K562 (cell line): ENCODE results near the gene TPM4. TPM values are rescaled to one million over a fixed set of nuclear protein-coding genes. Genes with fewer than 3 reads are reported as not detected.
A peak's percentile ranks its signal among the peaks of the same experiment; 100 is the strongest.

Experiments used
- C11orf30 ChIP-seq: fragments of 450-650 bp; IDR thresholded peaks from 2 replicates; pipeline ENCODE4 v1.6.1; 2016; ENCODE audit warnings: low read depth, mild to moderate bottlenecking
- GTF2A2 ChIP-seq: IDR thresholded peaks from 2 replicates; pipeline ENCODE4 v1.6.1; 2016; ENCODE audit warnings: mild to moderate bottlenecking, missing genetic modification characterization, missing compliant biosample characterization
- LARP7 ChIP-seq: fragments of 450-650 bp; IDR thresholded peaks from 2 replicates; pipeline ENCODE4 v1.6.1; 2016
- NONO ChIP-seq, 2 experiments: fragments of 200-400 bp in 1 of 2; fragments of 450-650 bp in 1 of 2; formaldehyde crosslinking in 1 of 2; IDR thresholded peaks; 2 replicates each; pipeline ENCODE4 v1.6.1; 2017; ENCODE audit warnings: low read depth in 2 of 2, mild to moderate bottlenecking in 2 of 2, moderate library complexity in 2 of 2, low read length in 1 of 2
- NRF1 ChIP-seq, 2 experiments: fragments of 450-650 bp; IDR thresholded peaks in 1 of 2; conservative IDR thresholded peaks in 1 of 2; 2 replicates each; pipeline ENCODE4 v1.6.1; 2014; ENCODE audit warnings: mild to moderate bottlenecking in 2 of 2
- PHB ChIP-seq: fragments of 250-450 bp; sonication (Bioruptor Pico); IDR thresholded peaks from 2 replicates; pipeline ENCODE4 v1.5.0; 2021
- SNRNP70 ChIP-seq: fragments of 200-400 bp; formaldehyde crosslinking; optimal IDR thresholded peaks from 2 replicates; pipeline ENCODE3; 2017; ENCODE audit warnings: low read depth, low read length
- TCFL5 ChIP-seq: fragments of 250-450 bp; sonication (Bioruptor Pico); conservative IDR thresholded peaks from 2 replicates; pipeline ENCODE4 v1.6.1; 2021; ENCODE audit warnings: mild to moderate bottlenecking, moderate library complexity, matching md5 sums
- YY1 ChIP-seq, 3 experiments: IDR thresholded peaks; 2 replicates each; pipeline ENCODE4 v1.6.1; 2011; ENCODE audit warnings: low read length in 2 of 3, mild to moderate bottlenecking in 2 of 3, moderate library complexity in 2 of 3, borderline replicate concordance in 1 of 3, control low read depth in 1 of 3, low read depth in 1 of 3; ENCODE audit not compliant: insufficient read depth in 3 of 3, insufficient replicate concordance in 2 of 3, control insufficient read depth in 1 of 3, insufficient read length in 1 of 3; ENCODE audit errors: extremely low read depth in 1 of 3
- ZBTB1 ChIP-seq: sonication (generic); formaldehyde crosslinking; IDR thresholded peaks from 2 replicates; pipeline ENCODE4 v1.8.1; 2023; ENCODE audit warnings: missing genetic modification reagents, low read depth, mild to moderate bottlenecking, borderline replicate concordance
- polyA plus RNA-seq, 8 experiments: library from polyadenylated mRNA; depleted of rRNA in 4 of 8; stranded (reverse) in 5 of 8; unstranded in 3 of 8; fragments of >200 nt; fragmentation: Nextera tagmentation in 2 of 8; fragmentation: Illumina TruSeq in 1 of 8; extraction: Ambion mirVana in 2 of 8; extraction: Trizol in 1 of 8; gene quantifications; 2 replicates each; pipeline versions ENCODE4 v1.2.1 to v1.2.3, GENCODE V29; 2011 to 2014; ENCODE audit warnings: inconsistent platforms in 1 of 8, missing spikeins in 1 of 8
- total RNA-seq, 7 experiments: library from RNA; depleted of rRNA in 6 of 7; stranded (reverse); fragments of >200 nt in 6 of 7; fragmentation: Illumina TruSeq in 2 of 7; extraction: Trizol in 2 of 7; gene quantifications; 2 replicates each; pipeline versions ENCODE4 v1.2.1 to v1.2.3, GENCODE V29; 2011 to 2021; ENCODE audit warnings: low replicate concordance in 1 of 7
- TF ChIP-seq, protein P1 (sequence below): fragments of 450-650 bp; formaldehyde crosslinking; IDR thresholded peaks from 2 replicates; pipeline ENCODE4 v1.4.0; 2020; ENCODE audit warnings: mild to moderate bottlenecking, mixed read lengths
- TF ChIP-seq, protein P2 (sequence below): sonication (generic); formaldehyde crosslinking; IDR thresholded peaks from 2 replicates; pipeline ENCODE4 v1.8.0; 2023; ENCODE audit warnings: mild to moderate bottlenecking, missing genetic modification reagents
- TF ChIP-seq, protein P3 (sequence below): fragments of 250-450 bp; sonication (Bioruptor Pico); IDR thresholded peaks from 2 replicates; pipeline ENCODE4 v1.4.0; 2020

Gene TPM4
- total and polyA plus RNA-seq, 9 of the 15 experiments (the other 6 are each of a cell fraction or from before 2014, with no cell fraction given): 28.1 to 111 (median 77.4) TPM

DNA sequence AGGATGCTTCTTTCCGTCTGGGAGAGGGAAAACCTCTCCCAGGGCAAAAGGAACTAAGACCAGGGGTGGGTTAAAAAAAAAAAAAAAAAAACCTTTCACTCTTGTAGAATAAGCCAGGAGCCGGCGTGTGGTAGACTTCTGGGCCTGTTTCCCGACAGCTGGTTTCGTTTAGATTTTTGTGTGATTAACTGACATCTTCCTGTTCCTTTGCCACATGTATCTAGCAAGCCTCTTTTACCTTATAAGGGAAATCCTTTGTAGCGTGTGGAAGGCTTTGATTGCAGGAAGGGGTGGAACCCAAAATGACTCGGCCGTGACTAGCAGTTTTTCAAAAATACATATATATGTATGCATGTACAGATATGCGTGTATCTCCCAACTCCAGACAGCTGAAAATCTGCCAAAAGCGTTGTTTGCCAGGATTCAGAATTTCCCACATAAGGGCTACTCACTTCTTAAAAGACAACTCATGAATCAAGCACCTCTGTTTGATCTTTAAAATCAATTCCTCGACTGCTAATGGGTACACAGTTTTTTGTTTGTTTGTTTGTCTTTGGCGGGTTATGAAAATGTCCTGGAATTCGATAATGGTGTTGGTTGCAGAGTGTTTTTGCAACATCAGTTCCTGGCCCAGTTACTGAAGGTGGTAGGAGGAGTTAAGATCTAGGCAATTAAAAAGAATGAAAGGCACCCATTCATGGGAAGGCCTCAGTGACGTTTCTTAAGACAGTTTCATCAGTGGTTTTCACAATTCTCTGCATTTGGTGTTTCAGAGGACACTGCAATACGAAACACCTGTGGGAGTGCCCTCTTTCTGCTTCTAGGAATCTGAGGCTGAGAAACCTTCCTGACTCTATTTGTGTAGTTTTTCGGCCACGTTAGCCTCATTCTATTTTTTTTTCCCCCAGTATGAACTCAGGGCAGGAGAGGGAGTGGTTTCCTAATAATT lies 2.7 kb downstream of the TPM4 start (continued):
- TF ChIP-seq NRF1 (conservative IDR thresholded peaks at IDR 0.05 in 1 of 2, IDR thresholded peaks at IDR 0.05 in 1 of 2) (peak; percentile 35 to 53; a peak in 3 of 4 replicates), NONO (IDR thresholded peaks at IDR 0.05; ENCODE audit: low read depth in 2 of 2, low read length in 1 of 2) (peak in 1 of 2 experiments; percentile 54; a peak in 1 of 4 replicates), C11orf30 (peak; percentile 92), SNRNP70 (no peak), LARP7 (no peak), GTF2A2 (no peak), YY1 (IDR thresholded peaks at IDR 0.05; ENCODE audit: borderline replicate concordance in 1 of 3, control insufficient read depth in 1 of 3, extremely low read depth in 1 of 3, insufficient read depth in 3 of 3, insufficient read length in 1 of 3, insufficient replicate concordance in 2 of 3, low read depth in 1 of 3, low read length in 2 of 3) (no peak), PHB (CRISPR knock-in tag) (no peak), ZBTB1 (no peak), TCFL5 (CRISPR knock-in tag) (no peak)
- TF ChIP-seq, protein P1, sequence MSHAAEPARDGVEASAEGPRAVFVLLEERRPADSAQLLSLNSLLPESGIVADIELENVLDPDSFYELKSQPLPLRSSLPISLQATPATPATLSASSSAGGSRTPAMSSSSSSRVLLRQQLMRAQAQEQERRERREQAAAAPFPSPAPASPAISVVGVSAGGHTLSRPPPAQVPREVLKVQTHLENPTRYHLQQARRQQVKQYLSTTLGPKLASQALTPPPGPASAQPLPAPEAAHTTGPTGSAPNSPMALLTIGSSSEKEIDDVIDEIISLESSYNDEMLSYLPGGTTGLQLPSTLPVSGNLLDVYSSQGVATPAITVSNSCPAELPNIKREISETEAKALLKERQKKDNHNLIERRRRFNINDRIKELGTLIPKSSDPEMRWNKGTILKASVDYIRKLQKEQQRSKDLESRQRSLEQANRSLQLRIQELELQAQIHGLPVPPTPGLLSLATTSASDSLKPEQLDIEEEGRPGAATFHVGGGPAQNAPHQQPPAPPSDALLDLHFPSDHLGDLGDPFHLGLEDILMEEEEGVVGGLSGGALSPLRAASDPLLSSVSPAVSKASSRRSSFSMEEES (CRISPR knock-in tag): no peak
- TF ChIP-seq, protein P2, sequence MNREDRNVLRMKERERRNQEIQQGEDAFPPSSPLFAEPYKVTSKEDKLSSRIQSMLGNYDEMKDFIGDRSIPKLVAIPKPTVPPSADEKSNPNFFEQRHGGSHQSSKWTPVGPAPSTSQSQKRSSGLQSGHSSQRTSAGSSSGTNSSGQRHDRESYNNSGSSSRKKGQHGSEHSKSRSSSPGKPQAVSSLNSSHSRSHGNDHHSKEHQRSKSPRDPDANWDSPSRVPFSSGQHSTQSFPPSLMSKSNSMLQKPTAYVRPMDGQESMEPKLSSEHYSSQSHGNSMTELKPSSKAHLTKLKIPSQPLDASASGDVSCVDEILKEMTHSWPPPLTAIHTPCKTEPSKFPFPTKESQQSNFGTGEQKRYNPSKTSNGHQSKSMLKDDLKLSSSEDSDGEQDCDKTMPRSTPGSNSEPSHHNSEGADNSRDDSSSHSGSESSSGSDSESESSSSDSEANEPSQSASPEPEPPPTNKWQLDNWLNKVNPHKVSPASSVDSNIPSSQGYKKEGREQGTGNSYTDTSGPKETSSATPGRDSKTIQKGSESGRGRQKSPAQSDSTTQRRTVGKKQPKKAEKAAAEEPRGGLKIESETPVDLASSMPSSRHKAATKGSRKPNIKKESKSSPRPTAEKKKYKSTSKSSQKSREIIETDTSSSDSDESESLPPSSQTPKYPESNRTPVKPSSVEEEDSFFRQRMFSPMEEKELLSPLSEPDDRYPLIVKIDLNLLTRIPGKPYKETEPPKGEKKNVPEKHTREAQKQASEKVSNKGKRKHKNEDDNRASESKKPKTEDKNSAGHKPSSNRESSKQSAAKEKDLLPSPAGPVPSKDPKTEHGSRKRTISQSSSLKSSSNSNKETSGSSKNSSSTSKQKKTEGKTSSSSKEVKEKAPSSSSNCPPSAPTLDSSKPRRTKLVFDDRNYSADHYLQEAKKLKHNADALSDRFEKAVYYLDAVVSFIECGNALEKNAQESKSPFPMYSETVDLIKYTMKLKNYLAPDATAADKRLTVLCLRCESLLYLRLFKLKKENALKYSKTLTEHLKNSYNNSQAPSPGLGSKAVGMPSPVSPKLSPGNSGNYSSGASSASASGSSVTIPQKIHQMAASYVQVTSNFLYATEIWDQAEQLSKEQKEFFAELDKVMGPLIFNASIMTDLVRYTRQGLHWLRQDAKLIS: no peak
- TF ChIP-seq, protein P3, sequence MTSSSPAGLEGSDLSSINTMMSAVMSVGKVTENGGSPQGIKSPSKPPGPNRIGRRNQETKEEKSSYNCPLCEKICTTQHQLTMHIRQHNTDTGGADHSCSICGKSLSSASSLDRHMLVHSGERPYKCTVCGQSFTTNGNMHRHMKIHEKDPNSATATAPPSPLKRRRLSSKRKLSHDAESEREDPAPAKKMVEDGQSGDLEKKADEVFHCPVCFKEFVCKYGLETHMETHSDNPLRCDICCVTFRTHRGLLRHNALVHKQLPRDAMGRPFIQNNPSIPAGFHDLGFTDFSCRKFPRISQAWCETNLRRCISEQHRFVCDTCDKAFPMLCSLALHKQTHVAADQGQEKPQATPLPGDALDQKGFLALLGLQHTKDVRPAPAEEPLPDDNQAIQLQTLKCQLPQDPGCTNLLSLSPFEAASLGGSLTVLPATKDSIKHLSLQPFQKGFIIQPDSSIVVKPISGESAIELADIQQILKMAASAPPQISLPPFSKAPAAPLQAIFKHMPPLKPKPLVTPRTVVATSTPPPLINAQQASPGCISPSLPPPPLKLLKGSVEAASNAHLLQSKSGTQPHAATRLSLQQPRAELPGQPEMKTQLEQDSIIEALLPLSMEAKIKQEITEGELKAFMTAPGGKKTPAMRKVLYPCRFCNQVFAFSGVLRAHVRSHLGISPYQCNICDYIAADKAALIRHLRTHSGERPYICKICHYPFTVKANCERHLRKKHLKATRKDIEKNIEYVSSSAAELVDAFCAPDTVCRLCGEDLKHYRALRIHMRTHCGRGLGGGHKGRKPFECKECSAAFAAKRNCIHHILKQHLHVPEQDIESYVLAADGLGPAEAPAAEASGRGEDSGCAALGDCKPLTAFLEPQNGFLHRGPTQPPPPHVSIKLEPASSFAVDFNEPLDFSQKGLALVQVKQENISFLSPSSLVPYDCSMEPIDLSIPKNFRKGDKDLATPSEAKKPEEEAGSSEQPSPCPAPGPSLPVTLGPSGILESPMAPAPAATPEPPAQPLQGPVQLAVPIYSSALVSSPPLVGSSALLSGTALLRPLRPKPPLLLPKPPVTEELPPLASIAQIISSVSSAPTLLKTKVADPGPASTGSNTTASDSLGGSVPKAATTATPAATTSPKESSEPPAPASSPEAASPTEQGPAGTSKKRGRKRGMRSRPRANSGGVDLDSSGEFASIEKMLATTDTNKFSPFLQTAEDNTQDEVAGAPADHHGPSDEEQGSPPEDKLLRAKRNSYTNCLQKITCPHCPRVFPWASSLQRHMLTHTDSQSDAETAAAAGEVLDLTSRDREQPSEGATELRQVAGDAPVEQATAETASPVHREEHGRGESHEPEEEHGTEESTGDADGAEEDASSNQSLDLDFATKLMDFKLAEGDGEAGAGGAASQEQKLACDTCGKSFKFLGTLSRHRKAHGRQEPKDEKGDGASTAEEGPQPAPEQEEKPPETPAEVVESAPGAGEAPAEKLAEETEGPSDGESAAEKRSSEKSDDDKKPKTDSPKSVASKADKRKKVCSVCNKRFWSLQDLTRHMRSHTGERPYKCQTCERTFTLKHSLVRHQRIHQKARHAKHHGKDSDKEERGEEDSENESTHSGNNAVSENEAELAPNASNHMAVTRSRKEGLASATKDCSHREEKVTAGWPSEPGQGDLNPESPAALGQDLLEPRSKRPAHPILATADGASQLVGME: no peak
